GM13976 (cell line): ENCODE data around the gene SORBS1.

Source experiments
- DNase-seq: peaks from one replicate; pipeline ENCODE4 v3.0.0; 2012; ENCODE audit warnings: low spot score
- CTCF ChIP-seq: IDR thresholded peaks from 2 replicates; pipeline ENCODE4 v1.5.1; 2012; ENCODE audit warnings: borderline replicate concordance, mild to moderate bottlenecking; ENCODE audit not compliant: insufficient read depth; ENCODE audit errors: extremely low read depth, missing control alignments, control extremely low read depth
- in situ Hi-C: fragments of 300-500 bp; cut with MboI; formaldehyde crosslinking; loops from one replicate; pipeline ENCODE4 v1.12.0; 2022; ENCODE audit warnings: low sequenced_read_pairs, mixed read lengths, inconsistent platforms; ENCODE audit not compliant: unreplicated experiment

The SORBS1 gene

GRCh38 chr10:95315509-95315908 lies 245.7 kb downstream of the SORBS1 start:
- no peak for TF ChIP-seq CTCF
- in situ Hi-C loops: no loop called here
- DNase-seq: no peak

GRCh38 chr10:95314192-95314918 lies 246.8 kb downstream of the SORBS1 start:
- in situ Hi-C loops: no loop called here
- no peak for DNase-seq
- TF ChIP-seq CTCF: no peak

GRCh38 chr10:95312986-95313495 lies 248.1 kb downstream of the SORBS1 start:
- DNase-seq: no peak
- in situ Hi-C loops: no loop called here

GRCh38 chr10:95312257-95312656 lies 248.9 kb downstream of the SORBS1 start:
- DNase-seq: no peak
- in situ Hi-C loops: no loop called here
- no peak for TF ChIP-seq CTCF

More at GRCh38 chr10:95312986-95313495, 248.1 kb downstream of the SORBS1 start:
- no peak for TF ChIP-seq CTCF

- in situ Hi-C loops: no loop called here
- TF ChIP-seq CTCF: no peak
- DNase-seq: no peak
Observed at GRCh38 chr10:95309958-95310357, 251.2 kb downstream of the SORBS1 start.

GRCh38 chr10:95308389-95309302 lies 252.5 kb downstream of the SORBS1 start:
- TF ChIP-seq CTCF: no peak
- no peak for DNase-seq
- in situ Hi-C loops: no loop called here
